WTC11 (cell line): ENCODE data around the gene CEP72. TPM values are rescaled to one million over a fixed set of nuclear protein-coding genes. Genes with fewer than 3 reads are reported as not detected.
"Not testable (repeated sequence)": the region's sequence is repeated elsewhere in the genome, so short reads cannot be mapped to it uniquely, and the experiment has no call there.

Source experiments
- ATAC-seq: fragments of 200-7000 bp; cut with Tn5 transposase; 2 replicates; pipeline ENCODE4 v1.10.0; 2021; ENCODE audit warnings: mild to moderate bottlenecking, moderate library complexity
- CTCF ChIA-PET: fragments of 300-600 bp; sonication (Branson Sonifier 250); formaldehyde crosslinking; loops from one replicate; lab custom pipeline; 2021; ENCODE audit warnings: antibody characterized with exemption; lab: Charles Lee
- POLR2A ChIA-PET: fragments of 350-600 bp; sonication (Branson Sonifier 250); formaldehyde crosslinking; loops from one replicate; lab custom pipeline; 2021; ENCODE audit warnings: antibody characterized with exemption; lab: Charles Lee
- DNase-seq: peaks from one replicate; pipeline ENCODE4 v3.0.0; 2021; ENCODE audit warnings: low spot score
- H3K27ac Mint-ChIP-seq: 2 replicates; pipeline ENCODE4 v1.8.0; 2021; ENCODE audit warnings: mixed read lengths
- H3K27me3 Mint-ChIP-seq: 2 replicates; pipeline ENCODE4 v1.8.0; 2021; ENCODE audit warnings: low read depth, mild to moderate bottlenecking, moderate library complexity, mixed read lengths
- H3K36me3 Mint-ChIP-seq: 2 replicates; pipeline ENCODE4 v1.8.0; 2021; ENCODE audit warnings: mixed read lengths
- H3K4me1 Mint-ChIP-seq: 2 replicates; pipeline ENCODE4 v1.8.0; 2022; ENCODE audit warnings: mixed read lengths
- H3K4me3 Mint-ChIP-seq: 2 replicates; pipeline ENCODE4 v1.8.0; 2021; ENCODE audit warnings: mild to moderate bottlenecking, moderate library complexity, mixed read lengths
- H3K9me3 Mint-ChIP-seq: 2 replicates; pipeline ENCODE4 v1.8.0; 2021; ENCODE audit warnings: mixed read lengths
- ETV6 ChIP-seq: sonication (generic); formaldehyde crosslinking; IDR thresholded peaks from 2 replicates; pipeline ENCODE4 v1.8.1; 2022; ENCODE audit warnings: mild to moderate bottlenecking, missing genetic modification reagents
- total RNA-seq: library from RNA; stranded (reverse); gene quantifications from 3 replicates; pipeline ENCODE4 v1.2.3, GENCODE V29; 2021

Gene CEP72
- total RNA-seq, 1 experiment from 2014 or later, result 26.6 TPM

DNA sequence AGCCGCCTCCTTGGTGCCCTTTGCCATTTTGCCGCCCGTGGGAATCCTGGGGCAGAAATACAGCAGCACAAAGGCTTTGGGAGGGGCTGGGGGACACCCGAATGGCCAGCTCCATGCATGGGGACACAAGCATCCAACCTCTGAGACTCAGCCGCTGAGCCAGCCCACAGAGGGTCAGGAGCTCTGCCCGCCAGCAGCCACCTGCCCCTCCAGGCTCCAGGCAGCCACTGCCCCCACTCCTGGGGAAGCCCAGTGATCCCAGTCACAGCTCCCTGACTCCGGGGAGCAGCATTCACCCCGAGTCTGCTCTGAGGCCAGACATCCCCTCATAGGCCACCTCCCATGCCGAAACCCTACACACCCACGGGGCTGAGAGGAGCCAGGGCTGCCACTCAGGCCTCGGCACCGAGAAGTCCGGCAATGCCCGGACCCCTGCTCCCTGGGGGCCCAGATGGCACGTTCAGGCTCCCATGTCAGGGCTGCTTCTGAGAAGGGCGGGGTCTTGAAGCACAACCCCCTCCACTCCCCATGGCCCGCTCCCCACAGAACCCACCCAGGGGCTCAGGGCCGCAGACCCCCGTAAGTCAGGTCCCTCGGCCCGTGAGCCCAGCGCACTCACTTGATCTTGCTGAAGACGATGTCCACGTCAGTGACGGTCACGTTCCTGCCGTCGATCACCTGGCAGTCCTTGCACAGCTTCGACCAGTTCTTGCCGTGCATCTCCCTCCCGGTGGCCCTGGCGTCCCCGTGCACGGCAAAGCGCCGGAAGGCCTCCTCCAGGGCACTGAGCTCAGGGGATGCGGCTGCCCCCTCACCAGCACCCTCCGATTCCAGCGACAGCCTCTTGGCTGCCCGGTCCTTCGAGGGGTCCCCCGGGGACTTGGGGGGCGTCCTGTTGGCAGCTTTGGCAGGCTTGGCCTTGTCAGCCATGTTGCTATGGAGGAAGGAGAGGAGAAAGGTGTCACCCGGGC, 65.3 kb downstream of the CEP72 start:
- ChIA-PET POLR2A (no interaction called here), CTCF (no interaction called here)
- H3K4me3 Mint-ChIP-seq, result no peak overlapping the region
- no peaks in the 10 kb centered on the region for H3K9me3 Mint-ChIP-seq
- DNase-seq (no peak), ATAC-seq (no peak)
- no peak for TF ChIP-seq ETV6 (CRISPR knock-in tag)
- no peak overlapping the region for H3K27ac Mint-ChIP-seq
- H3K36me3 Mint-ChIP-seq, result no peaks in the 10 kb centered on the region
- H3K4me1 Mint-ChIP-seq, result 0 out of 2 replicates have a peak, but pooled peaks cover 5% of the 10 kb centered on the region
- peaks cover 17% of the 10 kb centered on the region for H3K27me3 Mint-ChIP-seq

DNA sequence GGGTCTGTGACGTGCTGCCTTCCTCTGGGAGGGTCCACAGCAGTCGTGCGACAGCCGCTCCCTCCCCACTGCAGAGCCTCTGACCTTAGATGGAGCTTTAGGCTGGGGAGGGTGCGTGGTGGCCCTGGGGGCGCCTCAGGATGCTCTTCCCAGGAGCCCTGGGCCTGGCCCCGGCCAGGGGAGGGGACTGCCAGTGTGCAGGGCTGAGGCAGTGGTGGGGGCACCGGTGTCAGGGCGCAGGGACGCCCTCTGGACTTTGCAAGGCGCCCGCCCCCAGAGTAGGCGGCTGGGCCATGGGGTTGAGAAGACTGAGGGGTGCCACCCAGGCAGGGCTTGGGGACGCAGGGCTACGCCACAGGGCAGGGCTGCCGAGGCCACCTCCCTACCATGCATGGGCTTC, 66.4 kb downstream of the CEP72 start:
- H3K27ac Mint-ChIP-seq, DNase-seq, H3K4me1 Mint-ChIP-seq, H3K9me3 Mint-ChIP-seq, H3K4me3 Mint-ChIP-seq, ATAC-seq, POLR2A ChIA-PET, CTCF ChIA-PET, H3K36me3 Mint-ChIP-seq: not testable (repeated sequence)
- H3K27me3 Mint-ChIP-seq, result peaks cover 14% of the 10 kb centered on the region

DNA sequence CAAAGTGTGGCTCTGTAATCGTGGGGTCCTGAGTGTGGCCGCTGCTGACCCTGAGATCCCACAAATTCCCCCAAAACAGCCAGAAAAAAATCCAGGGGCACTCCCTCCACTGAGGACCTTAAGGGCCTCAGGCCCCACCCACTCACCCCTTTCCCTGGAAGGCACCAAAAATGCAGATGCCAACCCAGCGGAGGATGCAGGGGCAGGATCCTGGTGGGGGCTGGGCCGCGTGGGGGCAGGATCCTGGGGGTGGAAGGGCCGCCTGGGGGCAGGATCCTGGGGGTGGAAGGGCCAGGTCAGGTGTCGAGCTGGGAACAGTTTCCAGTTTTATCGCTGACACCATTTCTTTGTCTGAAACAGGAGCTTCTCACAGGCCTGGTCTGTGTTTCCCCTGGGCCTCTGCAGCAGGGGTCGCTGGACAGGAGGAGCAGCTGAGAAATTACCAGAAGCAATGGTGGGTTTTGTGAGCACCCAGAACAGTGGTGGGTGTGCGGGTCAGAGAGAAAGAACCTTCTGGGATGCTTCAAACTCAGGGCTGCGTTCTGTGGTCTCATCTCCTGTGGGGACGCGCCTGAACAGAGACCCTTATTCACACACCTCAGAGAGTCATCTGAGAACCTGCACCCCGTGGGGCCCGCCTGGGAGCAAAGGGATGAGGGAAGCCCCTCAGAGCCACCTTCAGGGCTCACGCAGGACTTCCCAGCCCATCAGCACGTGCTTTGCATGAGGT, 67.2 kb downstream of the CEP72 start:
- H3K4me1 Mint-ChIP-seq, DNase-seq, H3K9me3 Mint-ChIP-seq, H3K36me3 Mint-ChIP-seq, H3K27ac Mint-ChIP-seq, POLR2A ChIA-PET, H3K4me3 Mint-ChIP-seq, ATAC-seq, CTCF ChIA-PET: not testable (repeated sequence)
- H3K27me3 Mint-ChIP-seq, result peaks cover 14% of the 10 kb centered on the region

DNA sequence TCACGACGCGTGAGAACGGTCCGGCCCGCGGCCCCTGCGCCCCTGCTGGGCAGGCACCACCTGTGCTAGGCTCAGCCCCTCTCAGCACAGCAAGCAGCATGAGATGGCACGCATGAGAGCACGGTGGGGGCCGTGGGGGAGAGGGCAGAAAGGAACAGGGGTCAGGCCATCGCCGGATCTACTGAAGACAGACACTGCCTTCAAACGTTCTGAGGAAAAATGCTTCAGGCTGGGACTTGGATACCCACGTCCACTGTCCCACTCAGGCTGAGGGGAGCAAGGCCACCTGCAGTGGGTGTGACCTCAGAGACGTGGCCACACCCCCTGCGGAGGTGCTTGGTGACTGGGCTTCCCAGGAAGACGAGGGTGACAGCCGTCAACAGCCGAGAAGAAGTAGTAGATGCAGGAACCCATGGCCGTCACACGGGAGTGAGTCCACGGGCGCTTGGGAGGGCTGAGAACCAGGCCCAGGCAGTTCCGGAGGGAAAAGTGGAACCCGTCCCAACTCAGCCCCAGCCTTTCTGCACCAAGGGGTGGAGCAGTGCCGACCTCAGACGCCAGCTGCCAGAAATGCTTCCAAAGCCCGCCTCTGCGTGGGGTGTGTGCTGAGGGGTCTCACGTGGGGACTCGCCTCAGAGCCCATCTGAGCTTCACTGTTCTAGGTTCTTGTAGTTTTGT, 68.1 kb downstream of the CEP72 start:
- H3K27ac Mint-ChIP-seq, result not testable (repeated sequence)

DNA sequence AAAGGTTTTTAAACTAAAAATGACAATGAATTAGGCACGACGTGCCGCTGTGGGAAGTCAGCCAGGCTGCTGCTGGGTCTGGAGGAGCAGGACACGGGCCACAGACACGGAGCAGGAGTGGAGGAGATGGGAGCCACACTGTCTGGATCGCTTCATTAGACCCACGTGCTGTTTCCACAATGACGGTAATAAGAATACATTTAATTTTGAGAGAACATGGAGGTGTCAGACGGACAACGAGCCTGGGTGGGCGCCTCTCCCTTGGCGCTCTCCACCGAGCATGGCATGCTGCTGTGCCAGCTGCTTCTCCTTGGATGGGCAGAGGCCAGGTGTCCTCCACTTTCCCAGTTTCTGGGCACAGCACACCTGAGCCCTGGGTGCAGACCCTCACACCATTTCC, 68.7 kb downstream of the CEP72 start:
- ATAC-seq, DNase-seq, POLR2A ChIA-PET, H3K9me3 Mint-ChIP-seq, H3K4me3 Mint-ChIP-seq, H3K4me1 Mint-ChIP-seq, H3K36me3 Mint-ChIP-seq, H3K27ac Mint-ChIP-seq, CTCF ChIA-PET: not testable (repeated sequence)
- peaks cover 12% of the 10 kb centered on the region for H3K27me3 Mint-ChIP-seq

More for the DNA sequence above, 68.1 kb downstream of the CEP72 start:
- H3K9me3 Mint-ChIP-seq, H3K36me3 Mint-ChIP-seq, H3K4me3 Mint-ChIP-seq, ATAC-seq, H3K4me1 Mint-ChIP-seq, POLR2A ChIA-PET, DNase-seq, CTCF ChIA-PET: not testable (repeated sequence)
- peaks cover 14% of the 10 kb centered on the region for H3K27me3 Mint-ChIP-seq

DNA sequence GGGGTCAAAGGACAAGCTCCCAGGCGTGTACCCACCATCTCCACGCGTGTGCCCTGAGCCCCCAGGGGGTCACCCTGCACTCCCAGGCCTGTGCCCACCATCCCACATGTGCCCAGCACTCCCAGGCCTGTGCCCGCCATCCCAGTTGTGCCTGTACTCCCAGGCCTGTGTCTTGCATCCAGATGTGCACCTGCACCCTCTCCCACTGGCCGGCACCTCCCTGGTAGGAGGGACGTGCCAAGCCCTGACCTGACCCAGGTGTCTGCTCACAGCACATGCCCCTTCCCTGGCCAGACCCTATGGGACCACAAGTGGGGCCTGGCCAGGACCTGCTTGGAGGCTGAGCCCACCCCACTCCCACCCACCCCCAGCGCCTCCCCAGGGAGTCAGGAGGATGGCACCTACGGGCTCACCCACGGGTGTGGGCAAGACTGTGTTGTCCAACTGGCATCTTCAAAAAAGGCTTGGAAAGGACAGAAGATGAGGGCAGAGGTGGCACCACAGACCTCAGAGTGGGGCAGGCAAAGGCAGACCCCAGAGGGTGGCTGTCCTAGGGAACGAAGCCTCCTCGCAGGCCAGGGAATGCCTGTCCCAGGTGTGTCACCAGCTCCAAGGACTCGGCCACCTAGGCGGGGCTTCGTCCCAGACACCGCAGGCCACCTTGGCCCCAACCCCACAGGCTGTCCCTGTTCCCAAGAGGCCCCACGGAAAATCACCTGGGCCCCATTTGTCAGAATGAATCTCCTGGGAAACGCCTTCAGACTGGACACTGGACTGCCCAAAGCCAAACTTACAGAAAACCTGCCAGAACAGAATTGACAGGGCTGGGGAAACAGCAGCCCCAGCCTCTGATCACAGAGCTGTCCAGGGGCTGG, 69.4 kb downstream of the CEP72 start:
- H3K4me3 Mint-ChIP-seq, DNase-seq: not testable (repeated sequence)

DNA sequence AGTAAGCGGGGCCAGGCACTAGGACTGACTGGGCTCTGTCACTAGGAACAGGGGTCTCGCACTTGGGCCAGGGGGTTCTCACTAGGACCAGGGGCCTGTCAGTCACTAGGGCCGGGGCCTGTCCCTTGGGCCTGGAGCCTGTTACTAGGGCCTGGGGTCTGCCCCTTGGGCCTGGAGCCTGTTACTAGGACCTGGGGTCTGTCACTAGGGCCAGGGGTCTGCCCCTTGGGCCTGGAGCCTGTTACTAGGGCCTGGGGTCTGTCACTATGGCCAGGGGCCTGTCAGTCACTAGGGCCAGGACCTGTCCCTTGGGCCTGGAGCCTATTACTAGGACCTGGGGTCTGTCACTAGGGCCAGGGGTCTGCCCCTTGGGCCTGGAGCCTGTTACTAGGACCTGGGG, 70.1 kb downstream of the CEP72 start:
- H3K36me3 Mint-ChIP-seq, H3K4me1 Mint-ChIP-seq, DNase-seq, CTCF ChIA-PET, H3K4me3 Mint-ChIP-seq, H3K9me3 Mint-ChIP-seq, H3K27me3 Mint-ChIP-seq, H3K27ac Mint-ChIP-seq, ATAC-seq, POLR2A ChIA-PET: not testable (repeated sequence)

More for the DNA sequence above, 69.4 kb downstream of the CEP72 start:
- CTCF ChIA-PET, ATAC-seq, H3K4me1 Mint-ChIP-seq, H3K27ac Mint-ChIP-seq, H3K9me3 Mint-ChIP-seq, H3K27me3 Mint-ChIP-seq, POLR2A ChIA-PET, H3K36me3 Mint-ChIP-seq: not testable (repeated sequence)

DNA sequence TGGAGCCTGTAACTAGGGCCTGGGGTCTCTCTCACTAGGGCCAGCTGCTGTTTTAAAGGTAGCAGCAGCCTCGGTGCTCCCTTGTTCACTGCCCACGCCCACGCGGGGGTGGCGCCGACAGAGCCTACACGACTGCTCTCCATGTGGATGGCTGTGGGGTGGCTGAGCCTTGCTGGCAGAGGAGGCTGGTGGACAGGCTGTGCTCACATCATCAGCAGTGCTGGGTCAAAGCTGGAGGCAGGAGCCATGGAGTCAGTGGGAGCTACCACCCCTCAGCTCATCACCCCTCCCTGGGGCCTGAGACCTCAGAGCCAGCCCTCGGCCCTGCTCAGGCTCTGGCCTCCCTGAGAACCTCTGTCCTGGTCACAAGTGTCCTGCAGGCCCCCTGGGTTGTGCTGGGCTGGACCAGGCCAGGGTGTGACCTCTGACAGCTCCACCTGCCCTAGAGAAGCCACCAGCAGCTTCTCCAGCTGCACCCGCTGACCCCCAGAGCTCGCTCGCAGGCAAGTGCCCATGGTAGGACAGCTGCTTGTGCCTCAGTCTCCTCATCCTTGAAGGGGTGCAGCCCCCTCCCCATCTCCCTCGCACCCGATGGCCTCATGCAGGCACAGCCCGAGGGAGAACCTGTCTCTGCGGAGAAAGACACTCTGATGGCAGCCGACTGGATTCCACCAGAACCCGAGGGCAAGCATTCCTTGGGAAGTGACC, 70.7 kb downstream of the CEP72 start:
- H3K9me3 Mint-ChIP-seq, ATAC-seq, POLR2A ChIA-PET, CTCF ChIA-PET, H3K36me3 Mint-ChIP-seq, H3K27me3 Mint-ChIP-seq, H3K27ac Mint-ChIP-seq, H3K4me1 Mint-ChIP-seq, H3K4me3 Mint-ChIP-seq, DNase-seq: not testable (repeated sequence)
